Nephron (organoid): ENCODE results near the gene POU6F1.

ENCODE experiments used
- H3K27ac Mint-ChIP-seq, 3 experiments: 2 replicates each; pipeline ENCODE4 v1.8.0; 2020; ENCODE audit warnings: mixed read lengths in 3 of 3, mild to moderate bottlenecking in 2 of 3, moderate library complexity in 1 of 3
- H3K27me3 Mint-ChIP-seq: 2 replicates; pipeline ENCODE4 v1.8.0; 2021; ENCODE audit warnings: low read depth, mild to moderate bottlenecking, moderate library complexity, mixed read lengths
- H3K36me3 Mint-ChIP-seq: 2 replicates; pipeline ENCODE4 v1.8.0; 2020; ENCODE audit warnings: low read depth, mixed read lengths
- H3K4me1 Mint-ChIP-seq: 2 replicates; pipeline ENCODE4 v1.8.0; 2020; ENCODE audit warnings: mixed read lengths
- H3K4me3 Mint-ChIP-seq, 3 experiments: 2 replicates each; pipeline ENCODE4 v1.8.0; 2020; ENCODE audit warnings: mild to moderate bottlenecking in 3 of 3, mixed read lengths in 3 of 3, moderate library complexity in 2 of 3
- H3K9me3 Mint-ChIP-seq: 2 replicates; pipeline ENCODE4 v1.8.0; 2020; ENCODE audit warnings: mixed read lengths
- TF ChIP-seq, protein P1 (sequence below), 3 experiments: fragments of 200-600 bp; sonication (generic); IDR thresholded peaks; one replicate each; pipeline ENCODE4 v1.5.0; 2021; ENCODE audit warnings: antibody characterized with exemption in 3 of 3; ENCODE audit not compliant: unreplicated experiment in 3 of 3

Gene POU6F1

GRCh38 chr12:51218607-51219161, 822 bp upstream of the POU6F1 start:
- TF ChIP-seq, protein P1, sequence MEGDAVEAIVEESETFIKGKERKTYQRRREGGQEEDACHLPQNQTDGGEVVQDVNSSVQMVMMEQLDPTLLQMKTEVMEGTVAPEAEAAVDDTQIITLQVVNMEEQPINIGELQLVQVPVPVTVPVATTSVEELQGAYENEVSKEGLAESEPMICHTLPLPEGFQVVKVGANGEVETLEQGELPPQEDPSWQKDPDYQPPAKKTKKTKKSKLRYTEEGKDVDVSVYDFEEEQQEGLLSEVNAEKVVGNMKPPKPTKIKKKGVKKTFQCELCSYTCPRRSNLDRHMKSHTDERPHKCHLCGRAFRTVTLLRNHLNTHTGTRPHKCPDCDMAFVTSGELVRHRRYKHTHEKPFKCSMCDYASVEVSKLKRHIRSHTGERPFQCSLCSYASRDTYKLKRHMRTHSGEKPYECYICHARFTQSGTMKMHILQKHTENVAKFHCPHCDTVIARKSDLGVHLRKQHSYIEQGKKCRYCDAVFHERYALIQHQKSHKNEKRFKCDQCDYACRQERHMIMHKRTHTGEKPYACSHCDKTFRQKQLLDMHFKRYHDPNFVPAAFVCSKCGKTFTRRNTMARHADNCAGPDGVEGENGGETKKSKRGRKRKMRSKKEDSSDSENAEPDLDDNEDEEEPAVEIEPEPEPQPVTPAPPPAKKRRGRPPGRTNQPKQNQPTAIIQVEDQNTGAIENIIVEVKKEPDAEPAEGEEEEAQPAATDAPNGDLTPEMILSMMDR (IDR thresholded peaks at IDR 0.05; ENCODE audit: unreplicated experiment in 3 of 3): no peak
- Mint-ChIP-seq H3K4me1 (peaks cover 19% of the 10 kb centered on the region), H3K36me3 (no peaks in the 10 kb centered on the region), H3K4me3 (peak overlapping the region; percentile 79 to 90 (median 83)), H3K27me3 (no peaks in the 10 kb centered on the region), H3K27ac (peak overlapping the region; percentile 75 to 93 (median 92)), H3K9me3 (no peaks in the 10 kb centered on the region)

DNA sequence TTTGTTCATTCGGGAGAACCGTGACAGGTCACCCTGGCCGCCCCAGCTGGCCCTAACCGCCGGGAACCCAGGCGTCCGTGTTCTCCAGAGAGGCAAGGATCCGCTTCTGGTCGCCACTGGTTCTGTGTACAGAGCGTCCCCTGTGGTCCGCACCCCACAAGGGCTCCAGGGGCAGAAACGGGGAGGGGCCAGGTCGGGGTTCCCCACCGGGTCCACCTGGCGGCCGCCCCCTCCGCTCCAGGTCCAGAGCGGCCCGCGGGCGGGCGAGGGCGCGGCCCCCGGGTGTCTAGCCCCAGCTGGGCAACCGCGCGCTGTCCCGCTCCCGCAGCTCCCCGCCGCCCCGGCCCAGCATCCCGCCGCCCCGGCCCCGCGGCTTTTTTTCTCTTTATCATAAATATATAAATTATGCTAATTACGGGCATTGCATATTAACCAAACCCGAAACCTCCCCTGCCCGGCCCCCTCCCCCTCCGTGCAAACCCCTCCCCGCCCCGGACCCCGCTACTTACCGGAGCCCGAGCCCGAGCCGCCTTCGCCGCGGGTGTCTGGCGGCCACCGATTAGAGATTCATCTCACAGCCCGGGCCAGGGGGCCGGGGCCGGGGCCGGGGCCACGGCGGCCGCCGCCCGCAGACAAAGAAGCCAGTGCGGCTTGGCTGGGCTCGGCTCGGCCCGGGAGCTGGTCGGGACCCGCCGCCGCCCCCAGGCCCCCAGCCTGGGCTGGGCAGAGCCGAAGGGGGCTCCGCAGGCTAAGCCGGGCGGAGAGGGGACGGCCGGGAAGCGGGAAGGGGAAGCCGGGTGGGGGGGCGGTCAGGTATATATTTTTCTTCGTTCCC, 512 bp downstream of the POU6F1 start:
- Mint-ChIP-seq H3K36me3 (no peaks in the 10 kb centered on the region), H3K27me3 (no peaks in the 10 kb centered on the region), H3K4me1 (peaks cover 19% of the 10 kb centered on the region), H3K27ac (peak overlapping the region in 2 of 3 experiments; percentile 92 to 93), H3K4me3 (peak overlapping the region; percentile 80 to 90 (median 86)), H3K9me3 (no peaks in the 10 kb centered on the region)
- TF ChIP-seq, protein P1 (IDR thresholded peaks at IDR 0.05; ENCODE audit: unreplicated experiment in 3 of 3): no peak

DNA sequence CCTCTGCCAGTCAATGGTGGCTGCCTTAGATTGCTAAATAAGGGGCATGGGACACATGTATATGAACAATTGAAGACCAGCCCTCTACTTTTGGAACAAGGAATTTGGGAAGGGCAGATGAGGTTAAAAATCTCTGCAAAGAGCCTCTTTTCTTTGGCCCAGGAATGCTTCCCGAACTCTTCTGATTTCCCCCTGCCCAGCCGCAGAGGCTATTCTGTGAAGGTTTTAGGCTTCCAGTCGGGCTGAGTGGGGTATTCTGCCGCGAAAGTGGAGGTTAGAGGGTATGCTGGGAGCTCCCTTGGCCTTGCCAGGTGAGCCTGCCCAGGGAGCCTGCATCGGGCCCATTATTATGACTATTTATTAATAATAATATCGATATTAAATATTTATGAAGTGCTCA, 1.2 kb downstream of the POU6F1 start:
- TF ChIP-seq, protein P1 (IDR thresholded peaks at IDR 0.05; ENCODE audit: unreplicated experiment in 3 of 3): no peak
- Mint-ChIP-seq H3K9me3 (no peaks in the 10 kb centered on the region), H3K27ac (peak overlapping the region; percentile 57 to 74 (median 70)), H3K4me3 (peak overlapping the region; percentile 77 to 86 (median 80)), H3K27me3 (no peaks in the 10 kb centered on the region), H3K4me1 (peaks cover 19% of the 10 kb centered on the region), H3K36me3 (no peaks in the 10 kb centered on the region)

DNA sequence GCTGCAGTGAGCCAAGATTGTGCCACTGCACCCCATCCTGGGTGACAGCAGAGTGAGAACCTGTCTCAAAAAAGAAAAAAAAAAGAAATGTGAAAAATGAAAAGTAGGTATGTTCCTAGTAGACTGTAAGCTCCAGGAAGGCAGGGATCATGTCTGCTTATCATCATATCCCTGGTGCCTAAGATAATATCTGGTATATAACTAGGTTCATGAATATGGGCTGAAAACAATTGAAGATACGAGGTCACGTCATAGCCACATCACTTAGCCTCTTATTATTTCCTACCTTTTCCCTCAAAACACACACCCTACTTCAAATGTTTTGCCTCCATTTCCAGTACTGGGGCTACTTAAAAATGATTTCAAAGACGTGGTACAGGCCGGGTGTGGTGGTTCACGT, 3.0 kb downstream of the POU6F1 start:
- peak overlapping the region in 2 of 3 experiments; percentile 19 to 26 for H3K4me3 Mint-ChIP-seq
- no peak overlapping the region for H3K27ac Mint-ChIP-seq
- H3K36me3 Mint-ChIP-seq: no peaks in the 10 kb centered on the region
- TF ChIP-seq, protein P1 (IDR thresholded peaks at IDR 0.05; ENCODE audit: unreplicated experiment in 3 of 3): no peak
- no peaks in the 10 kb centered on the region for H3K9me3 Mint-ChIP-seq
- H3K4me1 Mint-ChIP-seq: peaks cover 19% of the 10 kb centered on the region
- no peaks in the 10 kb centered on the region for H3K27me3 Mint-ChIP-seq

DNA sequence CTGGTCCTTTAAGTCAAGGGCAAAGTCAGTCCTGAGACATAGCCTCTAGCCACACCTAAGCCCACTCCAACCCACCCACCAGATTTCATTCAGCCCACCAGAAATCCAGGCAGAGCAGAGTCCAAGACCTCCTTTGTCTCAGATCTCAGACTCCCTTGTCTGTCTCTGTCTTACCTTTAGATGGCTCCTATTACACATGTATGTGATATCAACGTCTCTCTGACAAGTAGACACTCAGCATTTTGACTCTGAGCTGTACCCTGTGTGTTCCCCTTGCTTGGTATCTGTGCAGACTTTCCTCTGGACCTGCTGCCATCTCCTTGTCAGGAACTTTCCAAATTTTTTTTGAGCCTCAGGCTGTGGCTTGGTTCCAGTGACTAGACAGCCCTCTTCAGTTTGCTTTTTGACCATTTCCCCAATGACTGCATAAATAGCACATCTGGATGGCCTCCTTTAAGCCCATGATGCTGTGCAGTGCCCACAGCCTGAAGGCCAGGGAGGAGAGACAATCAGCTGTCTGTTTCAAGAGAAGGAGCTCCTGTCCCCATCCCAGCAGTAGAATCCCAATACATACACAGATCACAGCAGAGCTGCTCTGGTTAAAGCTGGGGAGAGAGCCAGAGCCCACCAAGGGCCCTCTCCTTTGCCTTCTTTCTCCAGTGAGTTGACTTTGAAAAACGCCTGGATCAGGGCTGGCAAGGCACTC, 7.0 kb downstream of the POU6F1 start:
- Mint-ChIP-seq H3K4me3 (no peak overlapping the region), H3K27ac (no peak overlapping the region)
- TF ChIP-seq, protein P1 (IDR thresholded peaks at IDR 0.05; ENCODE audit: unreplicated experiment in 3 of 3): no peak

More for the DNA sequence above, 7.0 kb downstream of the POU6F1 start:
- Mint-ChIP-seq H3K27me3 (no peaks in the 10 kb centered on the region), H3K4me1 (no peaks in the 10 kb centered on the region), H3K36me3 (no peaks in the 10 kb centered on the region), H3K9me3 (no peaks in the 10 kb centered on the region)
